Hypothalamus (tissue), 51 donors: ENCODE measurements around the gene MACROD2.
"Not testable (repeated sequence)": the region's sequence is repeated elsewhere in the genome, so short reads cannot be mapped to it uniquely, and the experiment has no call there.

Experiments
- DNase-seq, 51 donors: peaks; one replicate each; lab custom pipeline; 2025; lab: John Stamatoyannopoulos, UW

The MACROD2 gene

GRCh38 chr20:14997791-14998190 lies 1002.5 kb downstream of the MACROD2 start:
- DNase-seq, result no peak

- DNase-seq, result no peak
Observed at GRCh38 chr20:15005300-15005986, 1010.1 kb downstream of the MACROD2 start.

GRCh38 chr20:15011631-15012030 lies 1016.3 kb downstream of the MACROD2 start:
- DNase-seq, result no peak

GRCh38 chr20:15012566-15012965 lies 1017.2 kb downstream of the MACROD2 start:
- DNase-seq, result no peak

- not testable (repeated sequence) for DNase-seq
Observed at GRCh38 chr20:15016875-15017274, 1021.6 kb downstream of the MACROD2 start.

- DNase-seq, result no peak
Observed at GRCh38 chr20:15018966-15019365, 1023.6 kb downstream of the MACROD2 start.

- no peak for DNase-seq
Observed at GRCh38 chr20:15020845-15021244, 1025.5 kb downstream of the MACROD2 start.

GRCh38 chr20:15022921-15023320 lies 1027.6 kb downstream of the MACROD2 start:
- DNase-seq, result no peak

- no peak for DNase-seq
Observed at GRCh38 chr20:15026759-15027158, 1031.4 kb downstream of the MACROD2 start.

GRCh38 chr20:15030826-15031225 lies 1035.5 kb downstream of the MACROD2 start:
- no peak for DNase-seq

- no peak for DNase-seq
Observed at GRCh38 chr20:15031546-15032351, 1036.4 kb downstream of the MACROD2 start.

- DNase-seq, result no peak
Observed at GRCh38 chr20:15032352-15032622, 1037.0 kb downstream of the MACROD2 start.

GRCh38 chr20:15033269-15033668 lies 1038.0 kb downstream of the MACROD2 start:
- DNase-seq, result no peak

GRCh38 chr20:15033891-15034290 lies 1038.6 kb downstream of the MACROD2 start:
- DNase-seq, result no peak

GRCh38 chr20:15036948-15037347 lies 1041.6 kb downstream of the MACROD2 start:
- no peak for DNase-seq

GRCh38 chr20:15039088-15039752 lies 1043.9 kb downstream of the MACROD2 start:
- no peak for DNase-seq

- no peak for DNase-seq
Observed at GRCh38 chr20:15042723-15043122, 1047.4 kb downstream of the MACROD2 start.

- no peak for DNase-seq
Observed at GRCh38 chr20:15045246-15045645, 1049.9 kb downstream of the MACROD2 start.

- no peak for DNase-seq
Observed at GRCh38 chr20:15047042-15047441, 1051.7 kb downstream of the MACROD2 start.

- DNase-seq, result no peak
Observed at GRCh38 chr20:15047601-15048000, 1052.3 kb downstream of the MACROD2 start.

GRCh38 chr20:15056246-15056645 lies 1060.9 kb downstream of the MACROD2 start:
- DNase-seq, result no peak

GRCh38 chr20:15058841-15059240 lies 1063.5 kb downstream of the MACROD2 start:
- DNase-seq, result no peak
